Activated CD4-positive, alpha-beta memory T cell treated with anti-CD3 and anti-CD28 coated beads, Interleukin-2, amount 10 ng/mL, durations not matched to agents 7 days and 5 days (primary cell): ENCODE data around the gene CACNA1C. TPM values are rescaled to one million over a fixed set of nuclear protein-coding genes. Genes with fewer than 3 reads are reported as not detected.

Source experiments
- CTCF ChIA-PET: fragments of 350-600 bp; sonication (Branson Sonifier 250); formaldehyde crosslinking; loops from one replicate; lab custom pipeline; 2021; ENCODE audit warnings: antibody characterized with exemption, inconsistent platforms; lab: Charles Lee
- POLR2A ChIA-PET: fragments of 350-600 bp; sonication (Branson Sonifier 250); formaldehyde crosslinking; loops from one replicate; lab custom pipeline; 2021; ENCODE audit warnings: antibody characterized with exemption; lab: Charles Lee
- DNase-seq: peaks from one replicate; pipeline ENCODE4 v3.0.0-alpha.2; 2020
- H3K27ac Mint-ChIP-seq: one replicate; pipeline ENCODE4 v1.8.0; 2021; ENCODE audit warnings: mild to moderate bottlenecking, mixed read lengths
- H3K27me3 Mint-ChIP-seq: one replicate; pipeline ENCODE4 v1.8.0; 2021; ENCODE audit warnings: mixed read lengths
- H3K36me3 Mint-ChIP-seq: one replicate; pipeline ENCODE4 v1.8.0; 2021; ENCODE audit warnings: low read depth, mixed read lengths
- H3K4me1 Mint-ChIP-seq: one replicate; pipeline ENCODE4 v1.8.0; 2021; ENCODE audit warnings: mixed read lengths
- H3K4me3 Mint-ChIP-seq: one replicate; pipeline ENCODE4 v1.8.0; 2021; ENCODE audit warnings: mild to moderate bottlenecking, mixed read lengths
- H3K9me3 Mint-ChIP-seq: one replicate; pipeline ENCODE4 v1.8.0; 2021; ENCODE audit warnings: mixed read lengths
- total RNA-seq, 2 experiments: library from RNA; stranded (reverse); gene quantifications; one replicate each; pipeline ENCODE4 v1.2.3, GENCODE V29; 2021

CACNA1C gene
- total RNA-seq, 2 experiments from 2014 or later = 0.30 TPM

DNA sequence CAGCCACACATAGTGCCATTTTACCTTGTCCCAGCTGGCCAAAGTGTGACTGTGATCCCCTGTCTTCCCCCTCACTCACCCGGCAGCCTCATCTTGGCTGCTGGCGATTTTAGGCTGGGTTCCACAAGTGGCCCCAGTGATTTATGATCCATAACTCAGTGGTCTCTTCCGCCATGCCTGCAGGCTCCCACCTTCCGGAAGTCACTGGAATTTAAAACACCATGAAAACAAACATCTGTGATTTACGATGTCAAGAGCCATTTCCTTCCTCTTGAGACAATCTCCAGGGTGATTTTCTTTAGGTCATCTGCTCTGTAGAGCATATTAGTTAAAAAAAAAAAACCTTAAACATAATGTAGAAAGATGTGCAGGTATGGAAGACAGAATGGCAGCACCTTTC lies 282.3 kb downstream of the CACNA1C start:
- Mint-ChIP-seq H3K4me1 (no peaks in the 10 kb centered on the region), H3K27me3 (peaks cover 21% of the 10 kb centered on the region), H3K4me3 (no peak overlapping the region), H3K27ac (no peak overlapping the region), H3K36me3 (no peaks in the 10 kb centered on the region), H3K9me3 (no peaks in the 10 kb centered on the region)
- POLR2A ChIA-PET = no interaction called here
- DNase-seq = no peak
- CTCF ChIA-PET = no interaction called here

DNA sequence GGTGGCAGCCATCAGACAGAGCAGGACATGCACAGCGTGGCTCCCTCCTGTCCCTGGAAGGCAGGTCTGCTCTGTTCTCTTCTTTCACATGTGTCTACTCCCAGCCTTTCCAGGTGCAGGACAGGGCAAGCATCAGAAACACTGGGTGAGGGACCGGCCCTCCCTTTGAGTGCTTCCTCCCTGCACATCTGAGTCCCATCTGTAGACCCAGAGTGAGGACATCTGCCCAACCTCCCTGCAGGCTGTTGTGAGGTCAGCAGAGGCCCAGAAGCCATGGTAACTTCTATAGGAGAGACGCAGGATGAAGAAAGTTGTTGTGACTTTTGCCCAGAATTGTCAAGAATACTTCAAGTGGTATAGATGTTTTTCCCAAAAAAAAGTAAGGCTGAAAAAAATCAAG lies 282.7 kb downstream of the CACNA1C start:
- no peak overlapping the region for H3K27ac Mint-ChIP-seq
- H3K27me3 Mint-ChIP-seq = peaks cover 19% of the 10 kb centered on the region
- no peak for DNase-seq
- CTCF ChIA-PET = no interaction called here
- no peak overlapping the region for H3K4me3 Mint-ChIP-seq
- no peaks in the 10 kb centered on the region for H3K36me3 Mint-ChIP-seq
- H3K9me3 Mint-ChIP-seq = no peaks in the 10 kb centered on the region
- POLR2A ChIA-PET = no interaction called here
- H3K4me1 Mint-ChIP-seq = no peaks in the 10 kb centered on the region

DNA sequence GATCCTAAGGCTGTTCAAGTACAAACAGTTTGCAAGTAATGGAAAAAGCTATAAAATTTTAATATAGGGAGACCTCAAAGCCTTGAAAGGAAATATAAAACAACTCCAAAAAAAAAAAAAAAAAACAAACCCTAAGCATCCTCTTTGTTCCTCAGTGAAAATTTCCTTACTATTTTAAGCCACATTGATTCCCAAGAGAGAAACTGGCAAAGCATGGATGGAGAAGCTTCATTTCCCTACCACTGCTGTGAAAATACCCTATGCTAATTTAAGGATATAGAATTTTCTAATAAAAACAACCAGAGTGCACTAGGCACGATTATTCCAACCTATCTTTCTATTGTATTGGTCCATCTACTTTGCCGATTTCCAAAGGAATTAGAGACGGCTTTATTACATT lies 283.1 kb downstream of the CACNA1C start:
- DNase-seq = no peak
- Mint-ChIP-seq H3K4me3 (no peak overlapping the region), H3K27me3 (peaks cover 15% of the 10 kb centered on the region), H3K9me3 (no peaks in the 10 kb centered on the region), H3K27ac (no peak overlapping the region), H3K4me1 (no peaks in the 10 kb centered on the region), H3K36me3 (no peaks in the 10 kb centered on the region)
- ChIA-PET CTCF (no interaction called here), POLR2A (no interaction called here)

DNA sequence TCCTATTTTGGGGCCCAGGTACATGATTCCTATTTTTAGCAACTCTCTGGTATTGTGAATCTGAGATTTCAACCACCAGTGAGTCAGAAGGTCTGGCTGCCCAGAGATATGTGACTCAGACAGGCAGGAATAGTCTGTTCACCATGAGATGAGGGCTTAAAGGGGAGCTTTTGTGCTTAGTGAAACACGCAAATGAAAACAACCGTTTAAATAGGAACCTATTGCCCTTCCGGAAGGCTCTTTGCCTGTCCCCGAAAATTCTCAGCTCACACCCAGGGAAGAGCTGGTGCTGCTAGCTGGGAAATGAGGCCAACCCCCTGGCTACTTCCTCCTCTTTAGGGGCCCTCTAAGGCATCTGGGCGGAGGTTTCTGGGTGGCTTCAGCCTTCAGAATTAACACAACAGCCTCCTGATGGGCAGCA lies 283.6 kb downstream of the CACNA1C start:
- Mint-ChIP-seq H3K27me3 (peaks cover 14% of the 10 kb centered on the region), H3K27ac (no peak overlapping the region), H3K36me3 (no peaks in the 10 kb centered on the region), H3K9me3 (no peaks in the 10 kb centered on the region), H3K4me3 (no peak overlapping the region), H3K4me1 (no peaks in the 10 kb centered on the region)
- ChIA-PET POLR2A (no interaction called here), CTCF (no interaction called here)
- DNase-seq = no peak

DNA sequence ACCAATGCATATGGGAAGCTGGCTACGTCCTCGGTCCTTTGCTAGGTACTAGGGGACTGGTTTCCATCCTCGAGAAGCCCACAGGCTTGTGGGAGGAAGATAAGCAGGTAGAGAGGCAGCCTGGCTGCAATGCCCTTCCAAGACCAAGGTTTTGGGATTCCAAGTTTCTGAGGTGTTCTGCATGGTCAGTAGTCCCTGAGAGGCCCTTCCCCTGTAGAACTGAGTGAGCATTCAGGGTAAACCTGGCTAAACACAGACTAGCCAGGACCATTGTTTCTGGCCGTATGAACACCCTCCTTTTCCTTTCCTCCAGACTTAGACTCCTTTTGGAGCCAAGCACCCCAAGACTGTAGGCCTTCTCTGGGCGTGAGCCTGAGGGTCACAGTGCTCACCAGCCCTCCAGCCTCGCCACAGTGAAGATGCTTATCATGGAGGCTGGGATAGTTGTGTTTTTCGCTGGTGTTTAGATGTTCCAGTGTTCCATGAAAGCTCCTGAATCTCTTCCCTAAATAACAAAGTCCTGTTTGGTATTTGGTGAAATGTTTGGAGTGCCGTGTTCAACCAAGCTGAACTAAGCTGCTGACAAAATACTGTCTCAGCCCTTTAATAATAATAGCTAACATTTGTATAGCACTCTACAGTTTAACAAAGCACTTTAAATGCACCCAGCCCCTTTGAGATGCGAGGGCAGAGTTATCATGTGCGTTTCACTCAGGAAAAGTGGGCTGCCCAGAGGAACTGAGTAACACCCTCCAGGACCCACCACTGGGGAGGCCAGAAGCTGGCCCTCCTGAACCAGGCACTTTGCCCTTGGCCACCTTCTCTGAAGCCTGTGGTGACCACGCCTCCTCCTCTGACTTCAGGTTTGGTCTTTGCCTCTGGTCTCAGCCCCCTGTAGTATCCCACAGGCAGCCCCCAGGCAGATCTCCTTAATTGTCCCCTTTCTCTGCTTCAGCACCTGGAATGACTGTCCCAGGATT lies 284.5 kb downstream of the CACNA1C start:
- ChIA-PET CTCF (no interaction called here), POLR2A (no interaction called here)
- no peak overlapping the region for H3K27ac Mint-ChIP-seq
- peaks cover 12% of the 10 kb centered on the region for H3K27me3 Mint-ChIP-seq
- no peaks in the 10 kb centered on the region for H3K4me1 Mint-ChIP-seq
- DNase-seq = no peak
- H3K9me3 Mint-ChIP-seq = no peaks in the 10 kb centered on the region
- H3K36me3 Mint-ChIP-seq = no peaks in the 10 kb centered on the region
- no peak overlapping the region for H3K4me3 Mint-ChIP-seq

DNA sequence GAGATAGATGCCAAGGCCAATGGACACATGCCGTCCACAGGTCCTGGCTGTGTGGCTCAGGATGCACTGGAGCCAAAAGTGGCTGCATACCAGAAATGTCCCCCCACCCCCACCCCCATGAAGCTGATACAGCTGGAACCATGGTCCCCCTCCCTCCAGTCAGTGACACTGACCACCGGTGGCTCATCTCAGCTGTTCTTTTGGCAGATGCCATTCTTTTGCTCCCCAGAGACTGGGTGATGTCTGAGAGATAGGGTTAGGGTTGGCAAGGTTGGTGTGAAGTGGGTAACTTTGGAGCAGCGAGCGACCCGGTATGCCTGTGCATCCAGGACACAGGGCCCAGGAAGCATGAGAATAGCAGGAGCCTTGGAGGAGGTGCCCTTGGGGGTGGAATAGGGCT lies 285.6 kb downstream of the CACNA1C start:
- no peak overlapping the region for H3K27ac Mint-ChIP-seq
- ChIA-PET CTCF (no interaction called here), POLR2A (no interaction called here)
- DNase-seq = no peak
- H3K4me3 Mint-ChIP-seq = no peak overlapping the region
- no peaks in the 10 kb centered on the region for H3K4me1 Mint-ChIP-seq
- H3K9me3 Mint-ChIP-seq = no peaks in the 10 kb centered on the region
- peaks cover 13% of the 10 kb centered on the region for H3K27me3 Mint-ChIP-seq
- H3K36me3 Mint-ChIP-seq = no peaks in the 10 kb centered on the region

DNA sequence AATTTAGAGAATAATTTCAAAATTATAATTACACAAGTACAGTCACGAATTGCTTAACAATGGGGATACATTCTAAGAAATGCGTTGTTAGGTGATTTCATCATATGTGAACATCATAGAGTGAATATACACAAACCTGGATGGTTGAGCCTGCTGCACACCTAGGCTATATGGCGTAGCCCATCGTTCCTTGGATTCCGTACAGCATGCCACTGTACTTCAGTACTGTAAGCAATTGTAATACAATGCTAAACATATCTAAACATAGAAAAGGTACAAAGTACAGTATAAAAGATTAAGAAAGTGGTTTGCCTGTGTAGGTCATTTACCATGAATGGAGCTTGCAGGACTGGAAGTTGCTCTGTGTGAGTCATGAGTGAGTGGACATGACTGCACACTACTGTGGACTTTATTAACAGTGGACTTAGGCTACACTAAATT lies 286.2 kb downstream of the CACNA1C start:
- POLR2A ChIA-PET = no interaction called here
- no peak overlapping the region for H3K27ac Mint-ChIP-seq
- H3K4me3 Mint-ChIP-seq = no peak overlapping the region
- DNase-seq = no peak
- H3K27me3 Mint-ChIP-seq = peaks cover 19% of the 10 kb centered on the region
- no peaks in the 10 kb centered on the region for H3K9me3 Mint-ChIP-seq
- no peaks in the 10 kb centered on the region for H3K4me1 Mint-ChIP-seq
- CTCF ChIA-PET = no interaction called here
- no peaks in the 10 kb centered on the region for H3K36me3 Mint-ChIP-seq

DNA sequence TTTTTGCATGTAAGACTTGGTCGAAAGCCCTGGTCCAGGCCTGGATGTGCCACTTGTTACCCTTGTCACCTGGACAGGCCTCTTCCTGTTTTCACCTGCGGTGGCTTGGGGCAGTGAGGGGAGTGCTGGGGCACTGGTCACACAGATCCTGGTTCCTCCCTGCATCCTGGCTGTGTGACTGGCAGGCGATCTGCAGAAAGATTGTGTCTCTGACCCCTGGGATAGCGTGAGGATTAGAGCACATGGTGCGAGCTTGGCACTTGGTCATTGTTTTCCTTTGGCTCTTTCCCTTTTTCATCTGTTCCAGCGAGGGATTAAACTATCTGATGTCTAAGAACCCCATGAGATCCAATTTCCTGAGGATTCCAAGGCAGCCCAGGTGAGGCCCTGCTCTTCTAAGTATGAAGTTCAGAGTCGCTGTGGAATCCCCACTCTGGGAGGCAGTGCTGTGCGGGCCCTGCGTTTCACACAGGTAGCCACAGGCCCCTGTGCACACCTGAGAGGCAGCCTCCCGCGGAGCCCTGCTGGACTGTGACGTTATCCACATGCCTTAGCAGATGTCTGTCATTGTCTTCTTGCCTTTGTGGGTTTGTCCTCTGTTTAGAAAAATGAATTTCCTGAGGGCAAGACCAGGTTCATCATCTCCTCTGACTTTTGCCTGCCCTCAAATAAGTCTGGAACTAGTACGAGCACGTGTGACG lies 288.4 kb downstream of the CACNA1C start:
- DNase-seq = no peak
- Mint-ChIP-seq H3K27me3 (peaks cover 32% of the 10 kb centered on the region), H3K27ac (no peak overlapping the region), H3K9me3 (no peaks in the 10 kb centered on the region), H3K4me3 (no peak overlapping the region), H3K36me3 (no peaks in the 10 kb centered on the region), H3K4me1 (no peaks in the 10 kb centered on the region)
- POLR2A ChIA-PET = no interaction called here
- CTCF ChIA-PET = no interaction called here

DNA sequence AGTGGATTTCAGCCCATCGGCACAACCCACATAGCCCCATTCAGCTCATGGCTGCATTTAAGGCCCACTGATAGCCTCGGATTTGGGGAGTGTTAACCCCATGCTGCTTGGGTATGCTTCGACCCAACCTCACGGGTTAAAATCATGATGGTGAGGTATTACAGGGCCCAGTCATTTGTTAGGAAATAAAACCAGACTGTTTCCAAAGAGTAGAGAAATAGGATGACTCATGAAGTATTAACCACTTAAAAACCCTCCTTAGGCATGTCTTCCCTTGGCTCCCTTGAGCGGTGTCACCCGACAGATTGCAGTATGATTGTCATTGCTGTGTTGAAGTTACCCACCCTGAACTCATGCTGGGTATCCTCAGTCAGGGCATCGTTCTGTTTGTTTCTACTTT lies 289.1 kb downstream of the CACNA1C start:
- CTCF ChIA-PET = no interaction called here
- POLR2A ChIA-PET = no interaction called here
- no peak for DNase-seq
- H3K4me3 Mint-ChIP-seq = no peak overlapping the region
- H3K27me3 Mint-ChIP-seq = peaks cover 34% of the 10 kb centered on the region
- no peaks in the 10 kb centered on the region for H3K36me3 Mint-ChIP-seq
- no peaks in the 10 kb centered on the region for H3K9me3 Mint-ChIP-seq
- no peaks in the 10 kb centered on the region for H3K4me1 Mint-ChIP-seq
- no peak overlapping the region for H3K27ac Mint-ChIP-seq

DNA sequence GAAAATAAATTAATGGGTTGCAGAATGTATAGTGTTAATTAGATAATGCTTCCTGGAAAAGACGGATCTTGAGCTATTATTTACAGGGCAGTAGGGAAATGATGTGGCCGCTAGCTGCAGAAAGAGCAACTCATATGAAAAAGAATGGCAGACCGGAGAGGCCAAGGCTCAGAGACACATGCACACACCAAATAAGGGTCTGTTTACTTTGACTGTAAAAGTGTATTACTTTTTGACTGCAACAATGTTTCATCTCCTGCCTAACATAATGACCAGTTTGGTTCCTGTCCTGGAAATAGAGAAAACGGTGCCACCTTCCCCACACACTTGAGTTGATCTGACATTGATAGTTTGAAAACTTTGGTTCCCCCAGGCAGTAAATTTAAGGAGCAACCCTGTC lies 290.9 kb downstream of the CACNA1C start:
- H3K27ac Mint-ChIP-seq = no peak overlapping the region
- peaks cover 37% of the 10 kb centered on the region for H3K27me3 Mint-ChIP-seq
- no peaks in the 10 kb centered on the region for H3K36me3 Mint-ChIP-seq
- no peaks in the 10 kb centered on the region for H3K4me1 Mint-ChIP-seq
- no peaks in the 10 kb centered on the region for H3K9me3 Mint-ChIP-seq
- no peak overlapping the region for H3K4me3 Mint-ChIP-seq
- ChIA-PET CTCF (no interaction called here), POLR2A (no interaction called here)
- DNase-seq = no peak

DNA sequence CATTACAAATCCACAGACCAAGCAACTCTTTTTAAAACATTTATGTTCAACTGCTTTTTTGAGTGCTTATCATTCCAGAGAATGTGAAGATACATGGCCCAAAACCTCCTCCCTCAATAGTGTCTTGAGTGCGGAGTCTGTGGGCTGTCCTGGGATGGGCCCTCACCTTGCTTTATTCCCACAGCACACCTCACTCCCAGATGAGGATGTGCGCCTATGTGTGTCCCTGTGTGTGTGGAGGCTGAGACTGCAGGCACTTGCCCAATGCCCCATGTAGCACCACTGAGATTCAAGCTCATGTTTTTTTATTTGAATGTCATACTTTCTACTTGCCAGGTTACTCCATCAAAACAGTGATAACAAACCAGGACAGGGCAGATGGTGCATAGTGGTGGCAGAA lies 291.7 kb downstream of the CACNA1C start:
- H3K4me3 Mint-ChIP-seq = no peak overlapping the region
- CTCF ChIA-PET = no interaction called here
- H3K36me3 Mint-ChIP-seq = no peaks in the 10 kb centered on the region
- no peak overlapping the region for H3K27ac Mint-ChIP-seq
- H3K9me3 Mint-ChIP-seq = no peaks in the 10 kb centered on the region
- no peak for DNase-seq
- no peaks in the 10 kb centered on the region for H3K4me1 Mint-ChIP-seq
- POLR2A ChIA-PET = no interaction called here
- peaks cover 37% of the 10 kb centered on the region for H3K27me3 Mint-ChIP-seq

DNA sequence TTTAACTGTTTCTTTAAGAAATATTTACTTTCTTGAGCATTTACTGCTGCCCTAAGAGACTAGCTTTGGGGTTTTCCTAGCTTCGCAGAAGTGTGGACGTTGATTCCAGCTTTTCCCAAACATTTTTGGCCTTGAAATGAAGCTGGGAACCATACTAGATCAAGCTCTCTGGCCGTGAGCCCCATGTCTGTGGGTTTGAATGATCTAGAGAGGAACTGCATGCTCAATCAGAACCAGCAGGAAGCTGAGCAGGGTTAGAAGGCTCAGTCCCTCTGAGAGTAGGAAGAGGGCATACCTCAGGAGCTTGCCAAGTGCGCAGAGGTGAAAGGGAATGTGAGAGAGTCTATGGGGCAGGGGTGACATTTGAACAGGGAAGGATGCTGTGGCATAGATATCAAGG lies 292.1 kb downstream of the CACNA1C start:
- Mint-ChIP-seq H3K36me3 (no peaks in the 10 kb centered on the region), H3K27ac (no peak overlapping the region), H3K4me3 (no peak overlapping the region), H3K9me3 (no peaks in the 10 kb centered on the region), H3K4me1 (no peaks in the 10 kb centered on the region), H3K27me3 (peaks cover 37% of the 10 kb centered on the region)
- no peak for DNase-seq
- ChIA-PET POLR2A (no interaction called here), CTCF (no interaction called here)

DNA sequence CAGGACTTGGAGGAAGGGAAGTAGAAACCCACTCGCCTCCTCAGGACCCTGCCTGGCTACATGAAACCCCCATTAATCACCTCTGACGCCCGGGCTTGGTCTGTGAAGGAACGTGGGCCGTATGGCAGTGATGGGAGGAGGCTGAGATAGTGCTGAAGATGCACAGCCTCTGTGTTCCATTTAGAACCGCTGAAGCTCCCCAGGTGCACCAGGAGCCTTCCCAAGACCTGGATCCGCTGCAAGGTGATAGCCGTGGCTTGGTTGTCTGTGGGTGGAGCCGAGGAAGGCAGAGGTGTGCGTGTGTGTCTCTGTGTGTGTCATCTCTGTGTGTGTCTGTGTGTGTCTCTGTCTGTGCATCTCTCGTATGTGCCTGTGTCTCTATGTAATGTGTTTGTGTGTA lies 293.1 kb downstream of the CACNA1C start:
- ChIA-PET POLR2A (no interaction called here), CTCF (no interaction called here)
- Mint-ChIP-seq H3K4me3 (no peak overlapping the region), H3K27ac (no peak overlapping the region), H3K27me3 (peaks cover 37% of the 10 kb centered on the region), H3K9me3 (no peaks in the 10 kb centered on the region), H3K4me1 (no peaks in the 10 kb centered on the region), H3K36me3 (no peaks in the 10 kb centered on the region)
- DNase-seq = no peak
